Fibroblast of skin of left biceps (primary cell): ENCODE measurements around the gene PPP1R17.

Experiments
- DNase-seq, 2 experiments: peaks; one replicate each; pipeline ENCODE4 v3.0.0-alpha.2; 2013; ENCODE audit warnings: low read depth in 2 of 2

PPP1R17 gene

GRCh38 chr7:31687024-31687748 is at the start of gene PPP1R17:
TSS of gene PPP1R17 (plus strand) at chr7:31687215. CDS start at chr7:31692442, 5,227 bp downstream.
- DNase-seq, result no peak

GRCh38 chr7:31640381-31640780 is 46.6 kb upstream of the PPP1R17 start:
- DNase-seq, result no peak

GRCh38 chr7:31642681-31643115 is 44.3 kb upstream of the PPP1R17 start:
- DNase-seq, result no peak

- DNase-seq, result no peak
These were observed 40.1 kb upstream of the PPP1R17 start for GRCh38 chr7:31646942-31647341.

- DNase-seq, result no peak
These were observed 39.5 kb upstream of the PPP1R17 start for GRCh38 chr7:31647511-31647910.

GRCh38 chr7:31648288-31648687 is 38.7 kb upstream of the PPP1R17 start:
- no peak for DNase-seq

GRCh38 chr7:31648880-31649279 is 38.1 kb upstream of the PPP1R17 start:
- DNase-seq, result no peak

GRCh38 chr7:31651234-31652062 is 35.6 kb upstream of the PPP1R17 start:
- no peak for DNase-seq

GRCh38 chr7:31652063-31652326 is 35.0 kb upstream of the PPP1R17 start:
- DNase-seq, result no peak

- no peak for DNase-seq
These were observed 23.9 kb upstream of the PPP1R17 start for GRCh38 chr7:31663072-31663471.

- DNase-seq, result no peak
These were observed 22.1 kb upstream of the PPP1R17 start for GRCh38 chr7:31664890-31665289.

- no peak for DNase-seq
These were observed 21.5 kb upstream of the PPP1R17 start for GRCh38 chr7:31665546-31665945.

GRCh38 chr7:31669461-31669860 is 17.6 kb upstream of the PPP1R17 start:
- DNase-seq, result no peak

- DNase-seq, result no peak
These were observed 7.3 kb upstream of the PPP1R17 start for GRCh38 chr7:31679574-31680305.

GRCh38 chr7:31683445-31684225 is 3.4 kb upstream of the PPP1R17 start:
- no peak for DNase-seq

GRCh38 chr7:31688372-31688771 is 1.4 kb downstream of the PPP1R17 start:
- DNase-seq, result no peak

GRCh38 chr7:31688996-31689395 is 2.0 kb downstream of the PPP1R17 start:
- no peak for DNase-seq

GRCh38 chr7:31690935-31691334 is 3.9 kb downstream of the PPP1R17 start:
- no peak for DNase-seq

GRCh38 chr7:31692451-31692850 is 5.4 kb downstream of the PPP1R17 start:
- DNase-seq, result no peak

- no peak for DNase-seq
These were observed 5.9 kb downstream of the PPP1R17 start for GRCh38 chr7:31692871-31693270.

GRCh38 chr7:31695859-31696614 is 9.0 kb downstream of the PPP1R17 start:
- no peak for DNase-seq
